ENCODE measurements around the gene GLB1L2. TPM values are rescaled to one million over a fixed set of nuclear protein-coding genes. Genes with fewer than 3 reads are reported as not detected.
"Not testable (repeated sequence)": the region's sequence is repeated elsewhere in the genome, so short reads cannot be mapped to it uniquely, and the experiment has no call there.

Gene GLB1L2
- total and polyA plus RNA-seq, 2 donors, result 0.46 to 0.47 TPM

- 92% methylated on average over 15 of the region's 15 CpGs for WGBS
- DNase-seq (ENCODE audit: low read depth in 6 of 9, low spot score in 9 of 9), result no peak
- no peaks in the 10 kb centered on the region for H3K36me3 ChIP-seq (ENCODE audit: control insufficient read depth in 2 of 2, insufficient read depth in 2 of 2, low read length in 1 of 2)
- peaks cover 0 to 16% of the 10 kb centered on the region in 2 donors for H3K27me3 ChIP-seq (ENCODE audit: control insufficient read depth in 2 of 2, insufficient read depth in 1 of 2, low read length in 1 of 2)
- no peaks in the 10 kb centered on the region for H3K9me3 ChIP-seq (ENCODE audit: control insufficient read depth in 2 of 2, insufficient read depth in 1 of 2, low read length in 1 of 2)
- H3K4me3 ChIP-seq (ENCODE audit: low read length in 2 of 2), result no peak overlapping the region
- no peaks in the 10 kb centered on the region for H3K4me1 ChIP-seq (ENCODE audit: control insufficient read depth in 2 of 2, insufficient read depth in 2 of 2, low read length in 2 of 2)
- H3K27ac ChIP-seq (ENCODE audit: low read depth in 1 of 2, low read length in 1 of 2), result no peak overlapping the region
Measured at GRCh38 chr11:134343646-134344045, 11.9 kb downstream of the GLB1L2 start.

- not testable (repeated sequence) for H3K4me1 ChIP-seq (ENCODE audit: control insufficient read depth in 2 of 2, insufficient read depth in 2 of 2, low read length in 2 of 2); DNase-seq (ENCODE audit: low read depth in 6 of 9, low spot score in 9 of 9); H3K4me3 ChIP-seq (ENCODE audit: low read length in 2 of 2); H3K9me3 ChIP-seq (ENCODE audit: control insufficient read depth in 2 of 2, insufficient read depth in 1 of 2, low read length in 1 of 2); H3K27ac ChIP-seq (ENCODE audit: low read depth in 1 of 2, low read length in 1 of 2); H3K36me3 ChIP-seq (ENCODE audit: control insufficient read depth in 2 of 2, insufficient read depth in 2 of 2, low read length in 1 of 2)
- WGBS, result 91% methylated on average over 27 of the region's 28 CpGs
- H3K27me3 ChIP-seq (ENCODE audit: control insufficient read depth in 2 of 2, insufficient read depth in 1 of 2, low read length in 1 of 2), result peaks cover 0 to 16% of the 10 kb centered on the region in 2 donors
Measured at GRCh38 chr11:134344497-134345236, 12.9 kb downstream of the GLB1L2 start.

- Histone ChIP-seq H3K36me3 (ENCODE audit: control insufficient read depth in 2 of 2, insufficient read depth in 2 of 2, low read length in 1 of 2) (no peaks in the 10 kb centered on the region), H3K27ac (ENCODE audit: low read depth in 1 of 2, low read length in 1 of 2) (no peak overlapping the region), H3K4me1 (ENCODE audit: control insufficient read depth in 2 of 2, insufficient read depth in 2 of 2, low read length in 2 of 2) (no peaks in the 10 kb centered on the region), H3K27me3 (ENCODE audit: control insufficient read depth in 2 of 2, insufficient read depth in 1 of 2, low read length in 1 of 2) (peaks cover 0 to 16% of the 10 kb centered on the region in 2 donors), H3K9me3 (ENCODE audit: control insufficient read depth in 2 of 2, insufficient read depth in 1 of 2, low read length in 1 of 2) (peaks cover 0 to 3% of the 10 kb centered on the region in 2 donors), H3K4me3 (ENCODE audit: low read length in 2 of 2) (no peak overlapping the region)
- 92% methylated on average over 4 of the region's 4 CpGs for WGBS
- DNase-seq (ENCODE audit: low read depth in 6 of 9, low spot score in 9 of 9), result no peak
Measured at GRCh38 chr11:134345237-134345550, 13.4 kb downstream of the GLB1L2 start.

- H3K4me3 ChIP-seq (ENCODE audit: low read length in 2 of 2), result no peak overlapping the region
- H3K36me3 ChIP-seq (ENCODE audit: control insufficient read depth in 2 of 2, insufficient read depth in 2 of 2, low read length in 1 of 2), result no peaks in the 10 kb centered on the region
- H3K4me1 ChIP-seq (ENCODE audit: control insufficient read depth in 2 of 2, insufficient read depth in 2 of 2, low read length in 2 of 2), result no peaks in the 10 kb centered on the region
- peaks cover 0 to 14% of the 10 kb centered on the region in 2 donors for H3K27me3 ChIP-seq (ENCODE audit: control insufficient read depth in 2 of 2, insufficient read depth in 1 of 2, low read length in 1 of 2)
- WGBS, result 94% methylated on average over 22 of the region's 22 CpGs
- no peak overlapping the region for H3K27ac ChIP-seq (ENCODE audit: low read depth in 1 of 2, low read length in 1 of 2)
- no peak for DNase-seq (ENCODE audit: low read depth in 6 of 9, low spot score in 9 of 9)
- peaks cover 0 to 3% of the 10 kb centered on the region in 2 donors for H3K9me3 ChIP-seq (ENCODE audit: control insufficient read depth in 2 of 2, insufficient read depth in 1 of 2, low read length in 1 of 2)
Measured at GRCh38 chr11:134346101-134346975, 14.6 kb downstream of the GLB1L2 start.

- WGBS, result 91% methylated on average over 5 of the region's 5 CpGs
- Histone ChIP-seq H3K36me3 (ENCODE audit: control insufficient read depth in 2 of 2, insufficient read depth in 2 of 2, low read length in 1 of 2) (no peaks in the 10 kb centered on the region), H3K4me3 (ENCODE audit: low read length in 2 of 2) (no peak overlapping the region), H3K9me3 (ENCODE audit: control insufficient read depth in 2 of 2, insufficient read depth in 1 of 2, low read length in 1 of 2) (peaks cover 0 to 3% of the 10 kb centered on the region in 2 donors), H3K4me1 (ENCODE audit: control insufficient read depth in 2 of 2, insufficient read depth in 2 of 2, low read length in 2 of 2) (no peaks in the 10 kb centered on the region), H3K27ac (ENCODE audit: low read depth in 1 of 2, low read length in 1 of 2) (no peak overlapping the region), H3K27me3 (ENCODE audit: control insufficient read depth in 2 of 2, insufficient read depth in 1 of 2, low read length in 1 of 2) (peaks cover 0 to 12% of the 10 kb centered on the region in 2 donors)
- no peak for DNase-seq (ENCODE audit: low read depth in 6 of 9, low spot score in 9 of 9)
Measured at GRCh38 chr11:134346976-134347350, 15.2 kb downstream of the GLB1L2 start.

- Histone ChIP-seq H3K27me3 (ENCODE audit: control insufficient read depth in 2 of 2, insufficient read depth in 1 of 2, low read length in 1 of 2) (peaks cover 0 to 11% of the 10 kb centered on the region in 2 donors), H3K4me3 (ENCODE audit: low read length in 2 of 2) (no peak overlapping the region), H3K27ac (ENCODE audit: low read depth in 1 of 2, low read length in 1 of 2) (no peak overlapping the region), H3K36me3 (ENCODE audit: control insufficient read depth in 2 of 2, insufficient read depth in 2 of 2, low read length in 1 of 2) (no peaks in the 10 kb centered on the region), H3K9me3 (ENCODE audit: control insufficient read depth in 2 of 2, insufficient read depth in 1 of 2, low read length in 1 of 2) (peaks cover 0 to 3% of the 10 kb centered on the region in 2 donors), H3K4me1 (ENCODE audit: control insufficient read depth in 2 of 2, insufficient read depth in 2 of 2, low read length in 2 of 2) (no peaks in the 10 kb centered on the region)
- no peak for DNase-seq (ENCODE audit: low read depth in 6 of 9, low spot score in 9 of 9)
- 96% methylated on average over 10 of the region's 10 CpGs for WGBS
Measured at GRCh38 chr11:134347441-134347840, 15.7 kb downstream of the GLB1L2 start.

GRCh38 chr11:134349109-134349801, 17.5 kb downstream of the GLB1L2 start:
- Histone ChIP-seq H3K27ac (ENCODE audit: low read depth in 1 of 2, low read length in 1 of 2) (no peak overlapping the region), H3K9me3 (ENCODE audit: control insufficient read depth in 2 of 2, insufficient read depth in 1 of 2, low read length in 1 of 2) (peaks cover 0 to 3% of the 10 kb centered on the region in 2 donors), H3K4me3 (ENCODE audit: low read length in 2 of 2) (no peak overlapping the region), H3K27me3 (ENCODE audit: control insufficient read depth in 2 of 2, insufficient read depth in 1 of 2, low read length in 1 of 2) (no peaks in the 10 kb centered on the region), H3K4me1 (ENCODE audit: control insufficient read depth in 2 of 2, insufficient read depth in 2 of 2, low read length in 2 of 2) (no peaks in the 10 kb centered on the region), H3K36me3 (ENCODE audit: control insufficient read depth in 2 of 2, insufficient read depth in 2 of 2, low read length in 1 of 2) (no peaks in the 10 kb centered on the region)
- no peak for DNase-seq (ENCODE audit: low read depth in 6 of 9, low spot score in 9 of 9)
- 79% methylated on average over 6 of the region's 6 CpGs for WGBS

GRCh38 chr11:134349802-134350355, 18.1 kb downstream of the GLB1L2 start:
- Histone ChIP-seq H3K27ac (ENCODE audit: low read depth in 1 of 2, low read length in 1 of 2) (no peak overlapping the region), H3K4me3 (ENCODE audit: low read length in 2 of 2) (no peak overlapping the region), H3K9me3 (ENCODE audit: control insufficient read depth in 2 of 2, insufficient read depth in 1 of 2, low read length in 1 of 2) (peaks cover 0 to 3% of the 10 kb centered on the region in 2 donors), H3K4me1 (ENCODE audit: control insufficient read depth in 2 of 2, insufficient read depth in 2 of 2, low read length in 2 of 2) (no peaks in the 10 kb centered on the region), H3K36me3 (ENCODE audit: control insufficient read depth in 2 of 2, insufficient read depth in 2 of 2, low read length in 1 of 2) (no peaks in the 10 kb centered on the region), H3K27me3 (ENCODE audit: control insufficient read depth in 2 of 2, insufficient read depth in 1 of 2, low read length in 1 of 2) (no peaks in the 10 kb centered on the region)
- no peak for DNase-seq (ENCODE audit: low read depth in 6 of 9, low spot score in 9 of 9)
- WGBS, result 92% methylated on average over 10 of the region's 10 CpGs

All from thymus (tissue), 11 donors.